HG03066 (cell line): ENCODE measurements around the gene CHDH.

ENCODE experiments used
- ATAC-seq: cut with Tn5 transposase; IDR thresholded peaks from one replicate; pipeline ENCODE4 v1.9.1; 2021; ENCODE audit warnings: low read depth; ENCODE audit not compliant: unreplicated experiment

The CHDH gene, protein sequence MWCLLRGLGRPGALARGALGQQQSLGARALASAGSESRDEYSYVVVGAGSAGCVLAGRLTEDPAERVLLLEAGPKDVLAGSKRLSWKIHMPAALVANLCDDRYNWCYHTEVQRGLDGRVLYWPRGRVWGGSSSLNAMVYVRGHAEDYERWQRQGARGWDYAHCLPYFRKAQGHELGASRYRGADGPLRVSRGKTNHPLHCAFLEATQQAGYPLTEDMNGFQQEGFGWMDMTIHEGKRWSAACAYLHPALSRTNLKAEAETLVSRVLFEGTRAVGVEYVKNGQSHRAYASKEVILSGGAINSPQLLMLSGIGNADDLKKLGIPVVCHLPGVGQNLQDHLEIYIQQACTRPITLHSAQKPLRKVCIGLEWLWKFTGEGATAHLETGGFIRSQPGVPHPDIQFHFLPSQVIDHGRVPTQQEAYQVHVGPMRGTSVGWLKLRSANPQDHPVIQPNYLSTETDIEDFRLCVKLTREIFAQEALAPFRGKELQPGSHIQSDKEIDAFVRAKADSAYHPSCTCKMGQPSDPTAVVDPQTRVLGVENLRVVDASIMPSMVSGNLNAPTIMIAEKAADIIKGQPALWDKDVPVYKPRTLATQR

GRCh38 chr3:53846134-53846850, at the start of gene CHDH, which contains the start of gene IL17RB:
CHDH (minus strand) TSS chr3:53846419; CDS start chr3:53824008, 22,411 bp downstream.
IL17RB (plus strand) TSS chr3:53846568; CDS start chr3:53846589, 21 bp downstream.
- ATAC-seq: no peak

- ATAC-seq: no peak
Measured at GRCh38 chr3:53892286-53892637, 46.0 kb upstream of the CHDH start.

GRCh38 chr3:53891497-53892285, 45.5 kb upstream of the CHDH start, which contains the start of gene SELENOK:
SELENOK (minus strand) TSS chr3:53891859.
- ATAC-seq: peak; percentile 96

DNA sequence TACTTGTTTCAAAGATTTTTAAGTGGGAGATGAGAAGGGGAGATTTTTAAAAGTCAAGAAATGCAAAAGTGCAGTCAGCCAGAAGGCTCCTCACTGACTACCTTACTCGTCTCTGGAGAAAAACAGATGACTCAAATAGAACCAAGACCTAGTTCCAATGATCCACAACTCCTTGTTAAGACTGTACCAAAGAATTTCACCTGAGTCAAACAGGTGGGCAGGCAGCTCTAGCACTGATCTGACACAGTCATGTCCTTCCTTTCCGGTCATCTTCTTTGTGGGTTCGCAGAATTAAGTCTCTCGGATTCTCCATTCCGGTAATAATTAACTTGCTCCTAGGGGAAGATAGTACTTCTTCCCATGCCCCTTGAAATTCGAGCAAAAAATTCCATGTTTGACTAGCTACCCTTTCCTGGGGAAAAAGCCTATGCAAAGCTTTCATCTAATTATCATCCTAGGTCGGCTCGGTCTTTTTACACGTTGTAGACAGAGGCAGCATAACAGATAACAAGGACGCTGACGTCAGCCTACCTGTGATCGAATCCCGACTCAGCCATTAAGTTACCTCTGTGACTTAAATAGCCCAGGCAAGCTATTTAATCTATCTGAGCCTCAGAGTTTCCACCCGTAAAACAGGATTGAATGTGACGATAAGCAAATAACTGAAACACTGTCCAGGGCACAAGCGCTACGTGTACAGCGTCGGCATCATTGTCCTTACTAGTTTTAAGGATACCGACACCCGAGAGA, 44.7 kb upstream of the CHDH start:
- no peak for ATAC-seq

GRCh38 chr3:53888232-53888631, 42.0 kb upstream of the CHDH start:
- no peak for ATAC-seq

DNA sequence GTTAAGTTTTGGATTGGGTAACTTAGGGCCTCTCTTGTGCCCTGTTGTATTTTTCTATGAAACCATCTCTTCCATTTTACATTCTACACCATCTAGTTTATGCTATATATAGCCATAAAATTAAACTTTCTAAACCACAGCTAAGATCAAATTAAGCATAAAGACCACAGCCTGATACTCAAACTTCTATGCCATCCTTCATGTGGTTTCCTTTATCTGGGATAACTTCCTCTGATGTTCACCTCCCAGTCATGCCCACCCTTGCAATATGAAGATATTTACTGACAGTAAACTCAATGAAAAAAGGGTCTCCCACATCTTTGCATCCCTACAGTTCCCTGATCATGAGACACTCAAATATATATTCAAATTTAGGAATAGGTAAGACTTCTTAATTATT, 41.2 kb upstream of the CHDH start:
- ATAC-seq: no peak

GRCh38 chr3:53885239-53885638, 39.0 kb upstream of the CHDH start:
- no peak for ATAC-seq

DNA sequence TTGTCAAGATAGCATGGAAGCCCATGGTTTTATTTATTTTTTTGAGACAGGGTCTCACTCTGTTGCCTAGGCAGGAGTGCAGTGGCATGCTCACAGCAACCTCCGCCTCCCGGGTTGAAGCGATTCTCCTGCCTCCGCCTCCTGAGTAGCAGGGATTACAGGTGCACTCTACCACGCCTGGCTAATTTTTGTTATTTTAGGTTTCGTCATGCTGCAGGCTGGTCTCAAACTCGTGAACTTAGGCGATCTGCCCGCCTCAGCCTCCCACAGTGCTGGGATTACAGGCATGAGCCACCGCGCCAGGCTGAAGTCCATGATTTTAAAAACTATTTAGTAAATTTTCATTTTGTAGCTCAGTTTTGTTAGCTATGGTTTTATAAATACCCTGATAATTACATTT, 38.4 kb upstream of the CHDH start:
- ATAC-seq: no peak

GRCh38 chr3:53883008-53883407, 36.8 kb upstream of the CHDH start:
- no peak for ATAC-seq

DNA sequence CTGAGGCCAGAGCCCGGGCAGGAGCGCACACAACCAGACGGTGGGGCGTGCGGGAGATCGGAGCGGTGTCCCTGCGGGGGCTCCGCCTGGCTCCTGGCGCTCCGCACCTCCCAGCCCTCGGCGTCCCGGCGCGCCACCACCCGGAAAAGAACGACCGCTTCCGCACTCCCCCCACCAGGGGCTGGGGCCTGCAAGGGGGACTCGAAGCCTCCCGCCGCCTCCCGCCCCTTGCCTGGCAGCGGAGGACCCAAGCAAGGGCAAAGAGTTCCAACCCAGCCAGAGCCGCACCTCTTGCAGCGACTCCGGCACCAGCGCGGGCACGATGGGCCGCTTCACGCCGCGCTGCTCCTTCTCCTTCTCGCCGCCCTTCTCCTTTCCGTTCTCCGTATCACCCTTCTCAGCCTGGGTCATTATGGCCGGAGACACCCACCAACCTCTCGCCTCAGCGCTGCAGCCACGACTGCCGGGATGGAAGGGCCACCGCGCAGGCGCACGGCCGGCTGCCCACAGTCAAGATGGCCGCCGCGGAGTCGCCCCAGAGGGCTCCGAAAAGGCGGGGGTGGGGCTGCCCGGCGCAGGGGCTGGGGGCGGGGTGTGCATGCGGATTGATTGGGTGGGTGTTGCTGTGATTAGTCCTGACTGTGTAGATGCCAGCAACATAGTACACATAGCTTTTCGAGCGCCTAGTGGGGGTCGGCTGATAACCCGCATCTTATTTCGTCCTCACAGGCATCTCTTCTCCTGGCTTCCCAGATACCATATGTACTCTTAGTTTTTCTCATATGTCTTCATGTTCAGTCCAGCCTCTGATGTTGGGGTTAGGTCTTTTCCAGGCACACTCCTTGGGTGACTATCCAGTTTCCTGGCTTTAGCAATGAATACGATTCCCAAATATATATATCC, 35.7 kb upstream of the CHDH start, which contains the start of gene ACTR8:
TSS of gene ACTR8 (minus strand) at position 462 of the 903 bp plus-strand sequence. CDS start at position 411, 51 bp downstream.
- ATAC-seq: peak; percentile 81

DNA sequence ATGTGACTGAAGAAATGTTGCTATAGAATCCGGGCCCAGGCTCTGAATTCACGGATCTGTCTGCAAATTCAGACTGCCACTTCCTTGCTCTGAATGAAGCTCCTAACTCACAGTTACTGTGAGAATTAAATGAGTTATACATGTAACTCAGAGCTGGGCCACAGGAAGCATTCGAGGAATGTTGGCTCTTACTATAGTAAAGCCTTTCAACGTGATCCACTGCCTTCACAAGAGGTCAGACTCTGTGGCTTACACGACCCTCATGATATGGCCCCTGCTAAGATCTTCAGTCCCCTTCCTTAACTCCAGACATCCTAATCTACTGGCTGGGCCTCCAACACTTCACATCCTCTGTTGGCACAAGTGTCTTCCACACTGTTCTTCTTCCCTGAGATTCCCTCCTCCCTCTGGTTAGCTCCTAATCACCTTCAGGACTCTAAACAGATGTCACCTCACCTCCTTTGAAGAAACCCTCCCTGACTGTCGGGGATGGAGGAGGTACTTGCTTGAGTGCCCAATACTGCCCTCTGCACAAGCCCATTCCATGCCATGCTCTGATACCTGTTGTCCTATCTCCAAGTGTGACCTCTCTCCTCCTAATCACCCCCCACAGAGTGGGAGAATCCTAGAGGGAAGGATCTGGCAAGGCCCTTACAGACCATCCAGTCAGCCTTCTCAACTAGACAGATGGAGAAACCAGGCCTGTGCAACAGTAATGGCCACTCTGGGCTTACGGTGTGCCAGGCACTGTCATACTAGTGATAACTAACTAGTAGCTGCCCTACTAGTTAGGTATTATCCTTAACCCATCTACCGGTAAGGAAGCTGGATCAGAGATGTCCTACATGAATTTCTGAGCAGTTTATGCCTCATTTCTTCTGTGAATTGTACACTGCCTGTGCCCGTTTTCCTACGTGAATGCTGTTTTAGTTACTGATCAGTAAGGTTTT, 34.5 kb upstream of the CHDH start:
- ATAC-seq: no peak

- peak; percentile 58 for ATAC-seq
Measured at GRCh38 chr3:53865732-53866499, 19.7 kb upstream of the CHDH start.

- ATAC-seq: no peak
Measured at GRCh38 chr3:53863145-53863544, 16.9 kb upstream of the CHDH start.

DNA sequence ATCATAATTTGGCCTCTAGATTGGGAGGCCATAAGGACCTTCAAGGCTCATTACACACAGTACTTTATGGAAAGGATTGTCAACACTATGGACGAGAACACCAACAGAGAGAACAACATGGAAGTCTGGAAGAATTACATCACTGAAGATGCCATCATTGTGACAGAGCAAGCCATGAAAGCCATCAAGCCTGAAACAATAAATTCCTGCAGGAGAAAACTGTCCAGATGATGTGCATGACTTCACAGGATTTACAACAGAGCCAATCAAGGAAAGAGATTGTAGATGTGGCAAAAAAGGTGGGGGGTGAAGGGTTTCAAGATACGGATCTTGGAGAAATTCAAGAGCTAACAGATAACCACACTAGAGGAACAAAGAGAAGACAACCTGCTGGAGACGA, 16.0 kb upstream of the CHDH start:
- no peak for ATAC-seq

DNA sequence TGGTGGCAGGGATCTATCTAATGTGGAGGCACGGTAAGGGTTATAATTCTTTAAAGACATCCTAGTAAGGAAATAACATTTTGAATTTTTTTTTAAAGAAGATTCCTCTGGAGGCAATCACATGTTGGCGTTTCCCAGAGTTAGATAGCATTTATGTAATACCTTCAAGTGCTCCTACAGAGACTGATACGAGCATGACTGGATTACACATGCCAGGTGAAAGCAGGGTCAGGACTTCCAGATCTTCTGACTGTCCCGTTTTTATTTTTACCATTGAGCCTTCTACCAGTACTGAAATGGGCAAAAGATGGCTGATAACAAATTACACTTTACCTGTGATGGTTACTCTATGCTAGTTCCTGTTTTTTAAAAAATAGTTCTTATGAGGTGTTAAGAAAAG, 14.0 kb upstream of the CHDH start:
- ATAC-seq: no peak

- no peak for ATAC-seq
Measured at GRCh38 chr3:53859178-53859577, 13.0 kb upstream of the CHDH start.
